OCI-M2 (cell line): ENCODE measurements around the gene GIPC3.
"Not testable (repeated sequence)": the region's sequence is repeated elsewhere in the genome, so short reads cannot be mapped to it uniquely, and the experiment has no call there.

ENCODE experiments used
- DNase-seq: peaks from one replicate; lab custom pipeline; 2025; ENCODE audit not compliant: unreplicated experiment; lab: John Stamatoyannopoulos, UW

GIPC3 gene

GRCh38 chr19:3618144-3618810 lies 33.0 kb downstream of the GIPC3 start:
- DNase-seq, result no peak

- DNase-seq, result no peak
These were observed 33.7 kb downstream of the GIPC3 start for GRCh38 chr19:3618811-3619630.

- DNase-seq, result no peak
These were observed 34.3 kb downstream of the GIPC3 start for GRCh38 chr19:3619631-3620012.

DNA sequence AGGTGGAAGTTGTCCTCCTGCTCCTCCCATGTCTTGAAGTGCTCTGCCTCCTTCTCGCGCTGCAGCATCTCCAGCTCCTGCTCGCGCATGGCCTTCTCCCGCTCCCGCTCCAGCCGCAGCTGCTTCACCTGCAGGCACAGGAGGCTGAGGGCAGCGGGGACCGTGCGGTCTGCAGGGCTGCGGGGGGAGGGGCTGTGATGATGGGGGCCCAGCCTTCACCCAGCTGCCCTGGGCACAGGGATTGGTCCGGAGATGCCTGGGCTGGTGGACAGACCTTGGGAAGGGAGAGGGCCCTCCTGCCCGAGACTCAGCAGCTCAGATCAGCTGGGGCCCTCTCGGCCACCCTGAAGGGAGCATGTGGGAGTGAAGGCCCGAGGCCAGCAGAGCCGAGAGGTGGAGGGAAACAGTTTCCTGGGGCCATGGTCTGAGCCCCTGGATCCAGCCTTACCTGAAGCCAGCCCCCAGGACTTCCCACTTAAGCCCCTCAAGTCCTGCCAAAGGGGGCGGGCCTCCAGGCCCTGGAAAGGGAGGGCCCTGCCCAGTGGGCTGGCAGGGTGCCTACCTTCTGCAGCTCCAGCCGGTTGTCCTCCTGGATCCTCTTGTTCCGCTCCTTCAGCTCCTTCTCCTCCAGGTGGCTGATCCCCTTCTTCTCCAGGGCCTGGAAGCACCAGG lies 35.0 kb downstream of the GIPC3 start:
- no peak for DNase-seq

DNA sequence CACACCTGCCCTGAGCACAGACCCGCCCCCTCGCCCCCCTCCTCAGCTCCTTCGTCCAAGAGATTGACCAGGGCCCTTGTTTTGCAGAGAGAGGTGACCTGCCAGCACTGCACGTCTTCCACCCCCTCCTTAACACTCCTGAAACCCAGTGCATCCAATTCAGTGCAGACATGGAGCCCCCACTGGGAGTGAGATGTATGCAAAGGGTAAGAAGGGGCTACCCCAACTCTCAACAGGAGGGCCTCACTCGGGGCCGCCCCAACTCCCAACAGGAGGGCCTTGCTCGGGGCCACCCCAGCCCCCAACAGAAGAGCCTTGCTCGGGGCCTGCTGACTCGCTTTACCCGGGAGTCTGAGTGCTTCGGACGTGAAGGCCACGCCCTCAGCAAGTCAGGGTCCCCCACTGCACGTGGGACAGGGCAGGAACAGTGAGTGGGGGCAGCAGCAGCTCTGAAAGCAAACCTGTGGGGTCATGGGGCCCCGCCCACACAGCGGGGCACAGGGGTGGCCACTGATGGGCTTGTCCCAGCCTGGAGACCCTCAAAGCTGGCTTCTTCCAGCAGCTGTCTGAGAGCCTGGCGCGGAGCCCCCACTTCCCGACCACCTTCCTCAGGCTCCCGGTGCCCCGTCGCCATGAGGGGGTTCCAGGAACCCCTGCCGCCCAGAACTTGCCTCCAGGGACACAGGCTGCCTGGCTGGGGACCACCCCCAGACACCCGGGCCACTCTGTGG lies 35.7 kb downstream of the GIPC3 start:
- DNase-seq, result no peak

DNA sequence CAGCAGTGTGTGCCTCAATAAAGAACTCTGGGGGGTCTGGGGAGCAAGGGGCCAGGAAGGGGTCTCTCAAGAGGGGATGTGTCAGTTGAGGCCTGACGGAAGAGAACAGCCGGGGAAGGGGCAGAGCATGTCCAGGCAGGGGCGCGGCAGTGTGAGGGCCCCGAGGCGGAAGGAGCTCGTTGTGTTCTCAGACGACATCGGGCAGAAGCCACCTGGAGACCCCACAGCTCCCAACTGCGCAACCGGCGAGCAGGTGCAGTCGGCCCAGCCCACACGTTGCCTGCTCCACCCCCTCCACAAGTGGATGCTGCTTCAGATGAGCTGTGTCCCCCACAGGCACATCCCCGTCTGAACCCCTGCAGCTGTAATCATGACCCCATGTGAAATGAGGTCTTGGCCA lies 36.4 kb downstream of the GIPC3 start:
- no peak for DNase-seq

DNA sequence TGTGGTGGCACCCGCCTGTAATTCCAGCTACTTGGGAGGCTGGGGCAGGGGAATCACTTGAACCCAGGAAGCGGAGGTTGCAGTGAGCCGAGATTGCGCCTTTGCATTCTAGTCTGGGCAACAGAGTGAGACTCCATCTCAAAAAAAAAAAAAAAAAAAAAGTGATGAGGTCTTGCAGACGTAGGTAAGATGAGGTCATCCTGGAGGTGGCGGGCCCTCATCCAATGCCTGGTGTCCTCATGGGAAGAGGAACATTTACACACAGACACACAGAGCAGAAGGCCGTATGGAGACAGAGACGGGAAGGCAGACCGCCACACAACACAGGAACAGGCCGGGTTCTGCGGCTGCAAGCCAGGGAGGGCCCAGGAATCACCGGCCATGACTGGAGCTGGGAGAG lies 36.9 kb downstream of the GIPC3 start:
- no peak for DNase-seq

GRCh38 chr19:3623716-3624115 lies 38.4 kb downstream of the GIPC3 start:
- no peak for DNase-seq

DNA sequence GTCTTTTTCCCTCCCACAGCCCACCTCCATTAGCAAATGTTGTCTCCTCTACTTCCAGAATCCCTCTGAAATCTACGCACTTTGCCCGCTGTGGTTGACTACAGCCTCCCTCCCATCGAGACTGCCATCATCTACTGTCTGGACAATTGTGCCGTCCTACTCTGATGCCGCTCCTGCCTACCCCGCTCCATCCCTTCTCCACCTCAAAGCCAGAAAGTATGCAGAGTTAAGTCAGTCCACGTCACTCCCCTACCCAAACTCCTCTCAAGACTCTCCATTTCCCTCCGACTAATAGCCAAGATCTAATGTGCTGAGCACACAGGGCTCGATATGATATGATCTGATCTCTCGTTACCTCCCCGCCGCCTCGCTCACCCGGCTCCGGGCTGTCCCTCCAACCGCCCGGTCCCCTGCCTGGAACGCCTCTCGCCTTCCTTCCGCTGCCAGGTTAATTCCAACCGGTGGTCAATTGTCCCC lies 40.8 kb downstream of the GIPC3 start:
- no peak for DNase-seq

- DNase-seq, result peak; percentile 72
These were observed 41.4 kb downstream of the GIPC3 start, which contains the start of gene CACTIN for GRCh38 chr19:3626473-3627350. TSS of gene CACTIN (minus strand) at chr19:3626790. CDS start at chr19:3626762, 28 bp downstream.

DNA sequence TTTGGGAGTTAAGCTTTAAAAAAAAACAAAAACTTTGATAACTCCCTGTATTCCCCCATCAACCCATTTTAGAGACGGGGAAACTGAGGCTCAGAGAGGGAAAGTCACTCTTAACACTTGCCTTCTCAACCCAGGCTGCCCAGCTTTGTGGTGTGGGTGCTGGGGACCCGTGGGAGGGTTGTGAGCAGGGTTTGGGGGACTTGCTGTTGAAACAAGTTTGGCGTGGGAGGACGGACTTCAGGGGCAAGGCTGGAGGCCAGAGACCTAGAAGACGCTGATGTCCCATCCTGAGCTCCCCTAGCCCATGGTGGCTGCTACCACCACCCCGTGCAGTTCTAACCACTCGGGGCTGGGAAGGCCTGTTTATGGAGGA lies 42.1 kb downstream of the GIPC3 start:
- DNase-seq, result no peak

- DNase-seq, result not testable (repeated sequence)
These were observed 43.5 kb downstream of the GIPC3 start for GRCh38 chr19:3628766-3629165.

- no peak for DNase-seq
These were observed 46.0 kb downstream of the GIPC3 start for GRCh38 chr19:3631053-3631861.

GRCh38 chr19:3632098-3632497 lies 46.8 kb downstream of the GIPC3 start:
- no peak for DNase-seq

- no peak for DNase-seq
These were observed 47.7 kb downstream of the GIPC3 start for GRCh38 chr19:3632739-3633558.

DNA sequence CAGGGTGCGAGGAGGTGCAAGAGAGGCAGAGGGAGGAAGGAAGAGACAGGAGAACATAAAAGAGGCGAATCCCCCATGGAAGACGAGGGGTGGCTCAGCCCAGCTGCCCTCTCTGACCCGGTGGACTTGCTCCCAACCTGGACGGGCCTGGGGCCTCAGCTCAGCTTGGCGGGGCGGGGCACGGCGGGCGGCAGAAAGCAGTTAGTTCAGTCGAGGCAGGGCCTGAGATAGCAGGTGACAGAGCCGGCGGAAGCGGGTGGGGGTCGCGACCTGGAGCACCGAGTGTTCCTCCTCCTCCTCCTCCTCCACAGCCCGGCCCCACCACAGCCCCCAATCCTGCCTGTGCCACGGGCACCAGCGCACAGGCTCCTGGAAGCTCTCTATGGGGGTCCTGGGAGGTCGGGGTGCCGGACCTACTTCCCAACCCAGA lies 48.3 kb downstream of the GIPC3 start:
- no peak for DNase-seq

GRCh38 chr19:3634496-3635045 lies 49.3 kb downstream of the GIPC3 start:
- DNase-seq, result no peak

DNA sequence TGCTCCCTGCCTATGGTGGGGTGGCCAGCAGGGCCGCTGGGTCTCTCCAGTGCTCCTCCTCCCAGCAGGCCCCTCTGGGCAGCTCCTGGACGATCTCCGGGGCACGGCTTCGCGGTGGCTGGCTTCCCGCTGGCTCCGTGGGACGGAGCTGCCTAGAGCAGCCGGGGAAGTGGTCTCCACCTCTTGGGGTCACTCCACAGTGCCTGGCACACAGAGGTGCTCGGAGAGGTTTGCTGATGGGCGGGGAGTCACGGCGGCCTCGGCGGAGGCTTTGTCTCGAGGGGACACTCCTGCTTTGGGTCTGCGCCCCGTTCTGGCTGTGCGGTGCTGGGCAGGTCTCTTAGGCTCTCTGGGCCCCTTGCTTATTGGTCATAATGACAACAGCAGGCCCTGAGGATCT lies 51.2 kb downstream of the GIPC3 start:
- no peak for DNase-seq
